MCF 10A (cell line): Measurements from ENCODE around the gene PHF23. TPM values are rescaled to one million over a fixed set of nuclear protein-coding genes. Genes with fewer than 3 reads are reported as not detected.

Source experiments
- BruUV-seq: library from RNA; stranded (reverse); fragments of 400-500 nt; replicated peaks from 2 replicates; lab custom pipeline; 2021; lab: Mats Ljungman, UMichigan
- CTCF ChIA-PET: fragments of 300-600 bp; sonication (Branson Sonifier 250); formaldehyde crosslinking; extraction: SDS; loops from one replicate; lab custom pipeline; 2021; ENCODE audit warnings: antibody characterized with exemption, inconsistent platforms; lab: Yijun Ruan, JAX
- POLR2A ChIA-PET: fragments of 300-600, 350-650 bp; sonication (Branson Sonifier 250); formaldehyde crosslinking; extraction: SDS; loops from one replicate; lab custom pipeline; 2020; ENCODE audit warnings: antibody characterized with exemption, inconsistent platforms; lab: Yijun Ruan, JAX
- DNase-seq: peaks from one replicate; pipeline ENCODE4 v3.0.0-alpha.2; 2018; ENCODE audit not compliant: unreplicated experiment
- H3K27ac Mint-ChIP-seq: one replicate; pipeline ENCODE4 v1.8.0; 2022; ENCODE audit warnings: mild to moderate bottlenecking, low read depth, mixed read lengths; ENCODE audit not compliant: unreplicated experiment
- H3K27me3 Mint-ChIP-seq: one replicate; pipeline ENCODE4 v1.8.0; 2022; ENCODE audit warnings: mixed read lengths; ENCODE audit not compliant: insufficient read depth, unreplicated experiment
- H3K36me3 Mint-ChIP-seq: one replicate; pipeline ENCODE4 v1.8.0; 2022; ENCODE audit warnings: mild to moderate bottlenecking, moderate library complexity, mixed read lengths; ENCODE audit not compliant: insufficient read depth, unreplicated experiment
- H3K4me1 Mint-ChIP-seq: one replicate; pipeline ENCODE4 v1.8.0; 2022; ENCODE audit warnings: mixed read lengths; ENCODE audit not compliant: insufficient read depth, unreplicated experiment
- H3K4me3 Mint-ChIP-seq: one replicate; pipeline ENCODE4 v1.8.0; 2022; ENCODE audit warnings: mild to moderate bottlenecking, moderate library complexity, mixed read lengths; ENCODE audit not compliant: unreplicated experiment
- H3K9me3 Mint-ChIP-seq: one replicate; pipeline ENCODE4 v1.8.0; 2022; ENCODE audit warnings: mixed read lengths; ENCODE audit not compliant: unreplicated experiment
- intact Hi-C: fragments of 100-400 bp; cut with micrococcal nuclease; formaldehyde crosslinking; loops from 2 replicates; pipeline ENCODE4 v1.14.1; 2022
- total RNA-seq: library from RNA; stranded (reverse); gene quantifications from 2 replicates; pipeline ENCODE4 v1.2.3, GENCODE V29; 2022
- TF ChIP-seq, protein P1 (sequence below): fragments of 200-600 bp; IDR thresholded peaks from one replicate; pipeline ENCODE4 v1.8.0; 2022; ENCODE audit warnings: antibody characterized with exemption, mild to moderate bottlenecking; ENCODE audit not compliant: unreplicated experiment

Gene PHF23
- total RNA-seq, 1 experiment from 2014 or later: 41.8 TPM

DNA sequence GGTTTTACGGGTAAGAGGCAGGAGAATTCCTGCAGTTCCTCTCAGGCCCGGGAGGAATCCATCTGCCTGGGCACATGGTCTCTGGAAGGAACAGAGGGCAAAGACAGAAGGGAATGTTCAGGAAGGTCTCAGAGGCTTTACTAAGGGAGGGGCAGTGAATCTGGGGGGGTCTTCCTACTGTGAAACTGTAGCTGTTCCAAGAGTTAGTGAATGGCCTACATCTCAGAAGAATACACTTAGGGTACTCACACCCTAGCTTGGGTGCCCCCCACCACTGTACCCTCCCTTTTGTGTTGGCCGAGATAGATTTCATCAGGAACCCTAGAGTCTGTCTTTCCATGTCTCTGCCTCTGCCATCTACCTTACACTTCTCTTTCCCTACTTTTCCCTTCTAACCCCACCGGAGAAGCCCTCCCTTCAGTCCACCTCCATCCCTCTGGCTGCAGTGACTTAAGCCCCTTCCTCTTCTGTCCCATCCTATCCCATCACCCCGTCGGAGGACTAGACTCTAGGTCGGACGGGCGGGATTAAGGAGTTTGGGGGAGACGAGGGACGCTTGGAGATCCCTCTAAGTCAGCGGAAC, 19.9 kb downstream of the PHF23 start:
- Mint-ChIP-seq H3K9me3 (no peaks in the 10 kb centered on the region), H3K36me3 (peaks cover 55% of the 10 kb centered on the region), H3K4me1 (peaks cover 44% of the 10 kb centered on the region), H3K4me3 (peak overlapping the region; percentile 86), H3K27me3 (no peaks in the 10 kb centered on the region), H3K27ac (peak overlapping the region; percentile 96)
- intact Hi-C loops: no loop called here
- ChIA-PET POLR2A (interaction anchor here (0.7 to 9.0 kb wide), 14 partner anchors 9 to 467 kb away, joined by 3 to 278 read pairs (median 6); partner anchors contain the start of genes DVL2, GABARAP, NEURL4 and PHF23), CTCF (interaction anchor here (1.1 to 2.0 kb wide), 2 partner anchors 15 to 82 kb away, joined by 4 to 9 read pairs; partner anchors contain the start of gene DVL2)
- DNase-seq: no peak
- BruUV-seq: no TSS peak
- TF ChIP-seq, protein P1, sequence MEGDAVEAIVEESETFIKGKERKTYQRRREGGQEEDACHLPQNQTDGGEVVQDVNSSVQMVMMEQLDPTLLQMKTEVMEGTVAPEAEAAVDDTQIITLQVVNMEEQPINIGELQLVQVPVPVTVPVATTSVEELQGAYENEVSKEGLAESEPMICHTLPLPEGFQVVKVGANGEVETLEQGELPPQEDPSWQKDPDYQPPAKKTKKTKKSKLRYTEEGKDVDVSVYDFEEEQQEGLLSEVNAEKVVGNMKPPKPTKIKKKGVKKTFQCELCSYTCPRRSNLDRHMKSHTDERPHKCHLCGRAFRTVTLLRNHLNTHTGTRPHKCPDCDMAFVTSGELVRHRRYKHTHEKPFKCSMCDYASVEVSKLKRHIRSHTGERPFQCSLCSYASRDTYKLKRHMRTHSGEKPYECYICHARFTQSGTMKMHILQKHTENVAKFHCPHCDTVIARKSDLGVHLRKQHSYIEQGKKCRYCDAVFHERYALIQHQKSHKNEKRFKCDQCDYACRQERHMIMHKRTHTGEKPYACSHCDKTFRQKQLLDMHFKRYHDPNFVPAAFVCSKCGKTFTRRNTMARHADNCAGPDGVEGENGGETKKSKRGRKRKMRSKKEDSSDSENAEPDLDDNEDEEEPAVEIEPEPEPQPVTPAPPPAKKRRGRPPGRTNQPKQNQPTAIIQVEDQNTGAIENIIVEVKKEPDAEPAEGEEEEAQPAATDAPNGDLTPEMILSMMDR: no peak

GRCh38 chr17:7218758-7219157, 20.5 kb downstream of the PHF23 start:
- Mint-ChIP-seq H3K4me3 (peak overlapping the region; percentile 86), H3K36me3 (peaks cover 55% of the 10 kb centered on the region), H3K4me1 (peaks cover 49% of the 10 kb centered on the region), H3K27me3 (no peaks in the 10 kb centered on the region), H3K9me3 (no peaks in the 10 kb centered on the region), H3K27ac (peak overlapping the region; percentile 96)
- TF ChIP-seq, protein P1: no peak
- CTCF ChIA-PET: interaction anchor here (1.1 kb wide), 1 partner anchor 82 kb away, joined by 4 read pairs; no protein-coding TSS in a partner anchor
- intact Hi-C loops: no loop called here
- BruUV-seq: no TSS peak
- no peak for DNase-seq
- POLR2A ChIA-PET: interaction anchor here (0.7 to 9.0 kb wide), 6 partner anchors 9 to 182 kb away, joined by 3 to 278 read pairs (median 6); partner anchors contain the start of genes DVL2, GABARAP, PHF23 and SLC16A13

- CTCF ChIA-PET: interaction anchor here (0.6 to 1.1 kb wide), 2 partner anchors 81 to 167 kb away, joined by 3 to 4 read pairs; no protein-coding TSS in a partner anchor
Observed at GRCh38 chr17:7218166-7218565, 21.1 kb downstream of the PHF23 start.

More at GRCh38 chr17:7218166-7218565, 21.1 kb downstream of the PHF23 start:
- no peak for DNase-seq
- intact Hi-C loops: no loop called here
- no TSS peak for BruUV-seq
- H3K27ac Mint-ChIP-seq: peak overlapping the region; percentile 96
- peaks cover 49% of the 10 kb centered on the region for H3K4me1 Mint-ChIP-seq
- no peaks in the 10 kb centered on the region for H3K9me3 Mint-ChIP-seq
- POLR2A ChIA-PET: interaction anchor here (9.0 kb wide), 1 partner anchor 19 kb away, joined by 278 read pairs; the partner anchor contains the start of genes DVL2, GABARAP and PHF23
- peaks cover 49% of the 10 kb centered on the region for H3K36me3 Mint-ChIP-seq
- H3K27me3 Mint-ChIP-seq: no peaks in the 10 kb centered on the region
- TF ChIP-seq, protein P1: no peak
- peak overlapping the region; percentile 86 for H3K4me3 Mint-ChIP-seq
